Glomerular visceral epithelial cell (primary cell): Measurements from ENCODE around the gene ARL17B.
"Not testable (repeated sequence)": the region's sequence is repeated elsewhere in the genome, so short reads cannot be mapped to it uniquely, and the experiment has no call there.

Source experiments
- DNase-seq: peaks from one replicate; pipeline ENCODE4 v3.0.0-alpha.2; 2016; ENCODE audit errors: extremely low spot score

The ARL17B gene

DNA sequence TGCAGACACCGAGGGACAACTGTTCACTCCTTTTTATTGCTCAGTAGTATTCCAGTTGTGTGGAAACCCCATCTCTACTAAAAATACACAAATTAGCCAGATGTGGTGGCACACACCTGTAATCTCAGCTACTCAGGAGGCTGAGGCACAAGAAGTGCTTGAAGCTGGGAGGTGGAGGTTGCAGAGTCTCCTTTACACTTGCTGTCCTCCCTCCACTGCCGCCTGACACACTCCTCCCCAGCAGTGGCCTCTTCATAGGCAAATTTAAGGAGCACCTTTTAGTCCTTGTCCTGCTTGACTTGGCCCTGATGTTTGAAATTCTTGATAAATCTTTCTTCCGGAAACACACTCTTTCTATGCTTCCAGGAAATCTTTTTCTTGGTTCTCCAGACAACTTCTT is 112.4 kb downstream of the ARL17B start:
- not testable (repeated sequence) for DNase-seq

DNA sequence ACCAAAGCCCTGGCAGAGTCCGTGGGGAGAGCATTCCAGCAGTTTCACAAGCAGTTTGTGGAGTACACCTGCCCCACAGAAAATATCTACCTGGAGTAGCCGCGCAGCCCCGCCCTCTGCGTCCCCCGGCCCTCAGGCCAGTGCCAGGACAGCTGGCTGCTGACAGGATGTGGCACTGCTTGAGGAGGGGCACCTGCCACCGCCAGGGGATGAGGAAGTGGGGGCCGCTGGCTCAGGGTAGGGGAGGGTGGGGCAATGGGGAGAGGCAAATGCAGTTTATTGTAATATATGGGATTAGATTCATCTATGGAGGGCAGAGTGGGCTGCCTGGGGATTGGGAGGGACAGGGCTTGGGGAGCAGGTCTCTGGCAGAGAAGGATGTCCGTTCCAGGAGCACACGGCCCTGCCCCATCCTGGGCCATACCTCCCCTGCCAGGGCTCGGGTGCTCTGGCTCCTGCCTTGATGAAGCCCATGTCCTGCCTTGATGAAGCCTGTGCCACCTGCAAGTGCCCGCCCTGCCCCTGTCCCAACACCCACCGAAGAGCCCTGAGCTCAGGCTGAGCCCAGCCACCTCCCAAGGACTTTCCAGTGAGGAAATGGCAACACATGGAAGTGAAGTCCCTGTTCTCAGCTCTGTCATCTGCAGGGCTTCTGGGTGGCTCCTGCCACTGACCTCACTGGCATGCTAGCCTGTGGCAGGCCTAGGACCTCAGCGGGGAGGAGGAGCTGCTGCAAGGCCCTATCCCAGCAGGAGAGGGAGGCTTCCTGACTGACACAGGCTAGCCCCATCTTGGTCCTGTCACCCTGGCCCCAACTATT is 116.4 kb downstream of the ARL17B start:
- DNase-seq: not testable (repeated sequence)

- DNase-seq: not testable (repeated sequence)
Observed at GRCh38 chr17:46244339-46244913, 117.1 kb downstream of the ARL17B start.

GRCh38 chr17:46243928-46244327 is 117.6 kb downstream of the ARL17B start:
- not testable (repeated sequence) for DNase-seq

DNA sequence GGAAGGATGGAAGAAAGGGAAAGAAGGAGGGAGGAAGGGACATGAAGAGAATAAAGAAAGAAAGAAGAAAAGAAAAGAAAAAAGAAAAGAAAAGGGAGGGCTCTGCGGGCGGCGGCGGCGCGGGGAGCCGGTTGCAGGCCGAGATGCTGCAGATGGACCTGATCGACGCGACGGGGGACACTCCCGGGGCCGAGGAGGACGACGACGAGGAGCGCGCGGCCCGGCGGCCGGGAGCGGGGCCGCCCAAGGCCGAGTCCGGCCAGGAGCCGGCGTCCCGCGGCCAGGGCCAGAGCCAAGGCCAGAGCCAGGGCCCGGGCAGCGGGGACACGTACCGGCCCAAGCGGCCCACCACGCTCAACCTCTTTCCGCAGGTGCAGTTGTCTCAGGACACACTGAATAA is 118.1 kb downstream of the ARL17B start:
- not testable (repeated sequence) for DNase-seq

DNA sequence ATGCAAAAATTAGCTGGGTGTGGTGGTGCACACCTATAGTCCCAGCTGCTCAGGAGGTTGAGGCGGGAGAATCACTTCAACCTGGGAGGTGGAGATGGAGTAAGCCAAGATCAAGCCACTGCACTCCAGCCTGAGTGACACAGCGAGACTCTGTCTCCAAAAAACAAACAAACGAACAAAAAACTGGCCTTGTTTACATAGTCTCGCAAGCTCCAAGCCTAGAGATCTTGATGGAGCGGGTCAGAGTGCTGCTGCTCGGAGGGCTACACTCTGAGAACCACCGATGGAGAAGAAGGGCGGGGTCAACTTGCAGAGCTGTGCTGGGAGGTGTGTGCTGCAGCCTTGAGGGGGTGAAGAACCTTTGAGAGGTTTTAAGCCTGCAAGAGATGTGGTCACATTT is 130.2 kb downstream of the ARL17B start:
- not testable (repeated sequence) for DNase-seq

DNA sequence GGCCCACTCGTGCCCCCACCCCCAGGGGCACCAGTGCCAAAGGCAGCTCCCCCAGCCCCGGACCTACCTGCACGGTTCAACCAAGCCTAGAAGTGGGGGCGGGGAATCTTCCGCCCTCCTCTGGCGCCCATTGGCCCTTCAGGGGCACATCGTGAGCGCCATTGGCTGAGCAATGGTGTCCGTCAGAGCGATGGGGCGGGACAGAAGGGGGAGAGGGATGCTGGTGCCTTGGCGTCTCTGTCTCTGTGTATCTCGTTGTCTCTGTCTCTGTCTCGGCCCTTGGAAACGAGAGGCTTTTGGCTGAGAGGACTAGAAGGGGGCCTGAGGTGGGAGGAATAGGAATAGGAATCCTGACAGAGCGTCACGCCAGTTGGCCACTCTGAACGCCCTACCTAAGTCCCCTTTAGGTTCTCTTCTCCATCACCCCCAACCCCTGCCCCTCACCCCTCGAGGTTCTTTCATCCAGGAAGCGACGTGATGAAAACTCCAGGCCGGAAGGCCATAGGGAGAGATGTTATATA is 136.2 kb downstream of the ARL17B start:
- DNase-seq: peak; percentile 96

GRCh38 chr17:46224864-46225263 is 136.7 kb downstream of the ARL17B start:
- not testable (repeated sequence) for DNase-seq
